HG03135 (cell line): ENCODE results near the gene PKP3.
"Not testable (repeated sequence)": the region's sequence is repeated elsewhere in the genome, so short reads cannot be mapped to it uniquely, and the experiment has no call there.

Experiments
- ATAC-seq: cut with Tn5 transposase; IDR thresholded peaks from one replicate; pipeline ENCODE4 v1.9.1; 2021; ENCODE audit warnings: mild to moderate bottlenecking, moderate library complexity; ENCODE audit not compliant: unreplicated experiment

Gene PKP3

DNA sequence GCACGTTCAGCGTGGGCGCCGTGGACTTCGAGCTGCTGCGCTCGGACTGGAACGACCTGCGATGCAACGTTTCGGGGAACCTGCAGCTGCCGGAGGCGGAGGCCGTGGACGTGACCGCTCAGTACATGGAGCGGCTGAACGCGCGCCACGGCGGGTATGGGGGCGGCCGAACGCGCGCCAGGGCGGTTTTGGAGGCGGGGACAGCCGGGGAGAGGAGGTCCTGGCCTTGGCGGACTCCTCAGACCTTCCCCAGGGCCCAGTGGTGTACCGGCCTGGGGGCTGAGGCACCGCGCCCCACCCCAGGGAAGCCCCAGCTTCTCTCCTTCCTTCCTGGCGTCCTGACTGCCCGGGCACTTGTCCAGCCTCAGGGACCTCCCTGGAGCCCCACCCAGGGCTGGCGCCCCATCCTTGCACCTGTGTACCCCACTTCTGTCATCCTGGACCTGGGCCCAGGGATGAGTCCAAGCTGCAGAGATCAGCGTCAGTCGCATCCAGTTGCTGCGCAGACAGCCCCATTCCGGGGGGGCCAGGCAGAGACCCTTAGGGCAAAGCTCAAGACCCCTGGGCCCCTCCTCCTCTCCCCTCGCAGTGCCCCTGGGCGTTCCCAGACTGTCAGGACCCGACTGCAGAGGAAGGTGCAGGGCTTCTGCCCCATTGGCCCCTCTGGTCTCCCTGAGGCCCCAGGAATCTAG, 16.7 kb upstream of the PKP3 start:
- no peak for ATAC-seq

DNA sequence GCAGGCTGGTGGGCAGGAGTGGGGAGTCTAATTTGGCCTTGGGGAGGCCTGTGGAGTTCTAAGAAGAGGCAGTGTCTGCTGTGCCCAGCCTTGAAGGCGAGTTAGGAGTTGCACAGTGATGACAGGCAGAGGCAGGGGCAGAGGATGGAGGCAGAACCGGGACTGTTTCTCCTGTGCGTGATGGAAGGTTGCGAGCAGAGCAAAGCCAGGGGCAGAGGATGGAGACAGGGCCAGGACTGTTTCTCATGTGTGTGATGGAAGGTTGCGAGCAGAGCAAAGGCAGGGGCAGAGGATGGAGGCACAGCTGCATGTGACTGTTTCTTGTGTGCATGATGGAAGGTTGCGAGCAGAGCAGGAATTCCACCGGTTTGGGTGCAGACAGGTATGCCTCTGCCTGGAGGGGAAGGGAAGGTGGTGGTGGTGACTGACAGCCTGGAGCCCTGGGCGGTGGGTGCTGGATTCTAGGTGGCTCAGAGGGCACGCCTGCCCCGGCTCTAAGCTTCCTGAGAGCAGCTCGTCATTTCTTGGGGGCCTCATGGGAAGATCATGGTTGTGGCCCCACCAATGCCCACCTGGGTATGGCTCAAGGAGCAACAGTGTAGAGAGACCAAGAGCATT, 16.0 kb upstream of the PKP3 start:
- ATAC-seq, result no peak

DNA sequence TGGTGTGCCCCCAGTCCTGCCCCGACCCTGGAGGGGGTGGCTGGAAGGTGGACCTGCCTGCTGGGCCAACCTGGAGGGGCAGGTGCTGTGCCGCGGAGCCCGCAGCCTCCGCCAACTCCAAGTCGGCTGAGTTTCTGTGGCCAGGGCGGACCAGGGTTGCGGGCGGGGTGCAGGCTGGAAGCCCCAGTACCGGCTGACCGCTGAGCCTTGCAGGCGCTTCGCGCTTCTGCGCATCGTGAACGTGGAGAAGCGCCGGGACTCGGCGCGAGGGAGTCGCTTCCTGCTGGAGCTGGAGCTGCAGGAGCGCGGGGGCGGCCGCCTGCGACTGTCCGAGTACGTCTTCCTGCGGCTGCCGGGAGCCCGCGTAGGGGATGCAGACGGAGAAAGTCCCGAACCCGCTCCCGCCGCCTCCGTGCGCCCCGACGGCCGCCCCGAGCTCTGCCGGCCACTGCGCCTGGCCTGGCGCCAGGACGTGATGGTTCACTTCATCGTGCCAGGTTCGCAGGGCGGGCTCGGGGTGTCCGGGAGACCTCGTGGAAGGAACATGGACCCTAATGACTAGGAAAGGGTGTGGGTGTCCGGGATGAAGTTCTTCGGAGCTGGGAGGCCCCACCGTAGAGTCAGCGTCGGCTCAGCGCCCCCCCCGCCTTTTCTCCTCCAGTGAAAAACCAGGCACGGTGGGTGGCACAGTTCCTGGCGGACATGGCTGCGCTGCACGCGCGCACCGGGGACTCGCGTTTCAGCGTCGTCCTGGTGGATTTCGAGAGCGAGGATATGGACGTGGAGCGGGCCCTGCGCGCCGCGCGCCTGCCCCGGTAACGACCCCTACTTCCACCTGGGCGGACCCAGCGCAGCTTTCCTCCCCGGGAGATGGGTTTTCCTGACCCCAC, 14.6 kb upstream of the PKP3 start:
- no peak for ATAC-seq

DNA sequence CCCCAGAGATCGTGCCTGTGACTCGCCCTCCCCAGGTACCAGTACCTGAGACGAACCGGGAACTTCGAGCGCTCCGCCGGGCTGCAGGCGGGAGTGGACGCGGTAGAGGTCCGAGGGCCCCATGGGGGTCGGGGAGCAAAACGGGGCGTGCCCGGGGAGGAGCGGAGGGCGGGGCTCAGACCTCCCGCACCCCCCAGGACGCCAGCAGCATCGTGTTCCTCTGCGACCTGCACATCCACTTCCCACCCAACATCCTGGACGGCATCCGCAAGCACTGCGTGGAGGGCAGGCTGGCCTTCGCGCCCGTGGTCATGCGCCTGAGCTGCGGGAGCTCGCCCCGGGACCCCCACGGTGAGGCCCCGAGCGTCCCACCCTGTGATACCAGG, 13.9 kb upstream of the PKP3 start:
- ATAC-seq, result no peak

DNA sequence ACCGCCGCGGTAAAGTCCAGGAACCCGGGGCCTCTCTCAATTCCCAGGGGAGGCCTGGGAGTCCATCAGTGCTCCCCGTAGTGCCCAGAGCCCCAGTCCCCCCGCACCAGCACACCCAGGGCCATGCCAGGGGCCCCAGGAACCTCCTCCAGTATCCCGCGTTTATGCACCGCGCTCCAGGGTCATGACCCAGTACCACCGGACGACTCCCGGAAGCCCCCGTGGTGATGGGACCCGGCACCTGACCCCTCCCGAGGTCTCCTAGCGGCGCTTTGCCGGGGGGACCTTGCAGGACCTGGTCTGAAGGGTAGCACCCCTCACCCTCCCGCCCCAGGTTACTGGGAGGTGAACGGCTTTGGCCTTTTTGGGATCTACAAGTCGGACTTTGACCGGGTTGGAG, 13.5 kb upstream of the PKP3 start:
- no peak for ATAC-seq

DNA sequence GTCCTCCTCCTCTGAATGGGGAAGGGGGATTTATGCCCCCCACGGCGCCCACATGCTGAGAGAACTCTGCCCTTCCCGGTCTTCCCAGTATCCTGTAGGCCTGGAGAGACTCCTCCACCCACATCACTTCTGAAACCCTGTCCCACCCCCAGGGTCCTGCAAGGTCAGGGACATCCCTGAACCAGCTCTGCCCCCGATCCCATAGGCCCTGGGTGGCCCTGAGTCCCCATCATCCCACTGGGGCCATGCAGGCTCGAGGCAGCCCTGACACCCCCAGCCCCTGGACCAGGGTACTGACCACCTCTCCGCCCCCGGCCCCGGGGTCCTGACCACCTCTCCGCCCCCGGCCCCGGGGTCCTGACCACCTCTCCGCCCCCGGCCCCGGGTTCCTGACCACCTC, 13.0 kb upstream of the PKP3 start:
- ATAC-seq, result no peak

DNA sequence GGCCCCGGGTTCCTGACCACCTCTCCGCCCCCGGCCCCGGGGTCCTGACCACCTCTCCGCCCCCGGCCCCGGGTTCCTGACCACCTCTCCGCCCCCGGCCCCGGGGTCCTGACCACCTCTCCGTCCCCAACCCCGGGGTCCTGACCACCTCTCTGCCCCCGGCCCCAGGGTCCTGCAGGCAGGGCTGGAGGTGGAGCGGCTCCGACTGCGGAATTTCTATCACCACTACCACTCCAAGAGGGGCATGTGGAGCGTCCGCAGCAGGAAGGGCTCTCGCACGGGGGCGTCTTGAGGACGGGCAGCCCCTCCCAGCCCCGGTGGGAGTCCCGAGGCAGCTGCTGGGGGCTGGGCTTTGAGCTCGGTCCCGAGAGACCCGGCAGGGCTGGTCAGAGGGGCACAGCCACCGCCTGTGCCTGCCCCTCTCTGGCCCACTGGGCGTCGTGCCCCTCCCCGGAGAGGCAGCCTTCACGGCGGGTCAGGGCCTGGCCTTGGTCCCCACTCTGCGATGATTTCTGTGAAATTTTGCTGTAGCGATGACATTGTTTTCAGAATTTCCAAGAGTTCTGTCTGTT, 12.4 kb upstream of the PKP3 start:
- ATAC-seq, result no peak

DNA sequence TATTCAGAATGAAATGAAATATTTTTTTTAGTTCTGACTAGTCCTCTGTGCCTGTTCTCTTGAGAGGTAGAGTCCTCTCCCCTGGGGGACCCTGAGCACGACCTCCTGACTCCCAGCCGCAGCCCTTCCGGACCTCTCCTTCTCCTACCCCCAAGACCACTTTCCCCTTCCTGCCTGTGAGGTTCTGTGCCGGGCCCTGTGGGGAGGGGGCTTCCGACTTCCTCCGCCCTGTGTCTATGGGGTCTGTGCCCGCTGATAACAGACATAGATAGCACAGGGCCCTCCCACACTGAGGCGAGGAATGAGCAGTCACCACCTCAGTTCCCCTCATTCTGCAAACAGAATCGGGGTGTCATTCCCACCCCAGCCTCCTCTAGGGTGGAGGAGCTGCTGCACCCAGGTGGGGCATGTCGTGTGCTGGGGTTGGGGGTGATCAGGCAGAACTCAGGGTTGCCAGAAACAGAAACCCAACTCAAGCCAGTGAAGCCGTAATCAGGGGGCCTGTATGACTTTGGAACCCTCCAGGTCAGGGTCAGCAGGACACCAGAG, 11.9 kb upstream of the PKP3 start:
- no peak for ATAC-seq

DNA sequence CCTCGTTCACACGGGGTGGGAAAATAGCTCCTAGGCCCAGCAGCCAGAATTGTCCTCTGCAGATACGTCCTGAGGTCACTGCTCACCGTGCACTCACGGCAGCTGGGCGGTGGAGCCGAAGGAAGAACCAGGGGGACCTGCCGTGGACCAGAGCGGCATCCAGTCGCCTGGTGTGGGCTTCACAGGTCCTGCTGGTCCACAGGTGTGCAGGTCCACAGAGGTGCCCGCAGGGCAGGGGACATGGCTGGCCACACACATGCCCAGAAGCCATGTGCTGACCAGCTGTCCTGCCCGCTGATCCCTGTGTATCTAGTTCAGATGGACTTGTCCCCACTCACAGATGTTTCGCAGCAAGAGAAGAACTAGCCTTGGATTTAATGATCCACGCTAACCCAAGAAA, 10.6 kb upstream of the PKP3 start:
- ATAC-seq, result no peak

DNA sequence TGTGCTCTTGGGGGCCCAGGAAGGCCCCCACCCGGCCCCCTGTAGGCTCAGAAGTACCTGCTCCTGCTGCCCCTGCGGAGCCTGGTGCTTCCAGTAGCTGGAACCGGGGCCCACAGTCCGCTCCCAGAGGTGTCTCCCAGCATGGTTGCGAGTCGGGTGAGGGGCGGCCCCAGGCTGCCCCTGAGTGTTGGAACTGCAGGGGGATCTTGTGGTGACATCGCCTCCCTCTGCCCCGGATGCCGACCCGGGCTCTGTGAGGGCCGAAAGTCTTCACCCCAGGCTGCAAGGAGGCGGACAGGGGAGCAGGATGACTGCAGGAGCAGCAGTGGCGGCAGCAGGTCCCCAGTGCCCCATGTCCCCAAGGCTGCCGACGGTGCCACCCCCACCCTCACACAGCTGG, 9.5 kb upstream of the PKP3 start:
- no peak for ATAC-seq

DNA sequence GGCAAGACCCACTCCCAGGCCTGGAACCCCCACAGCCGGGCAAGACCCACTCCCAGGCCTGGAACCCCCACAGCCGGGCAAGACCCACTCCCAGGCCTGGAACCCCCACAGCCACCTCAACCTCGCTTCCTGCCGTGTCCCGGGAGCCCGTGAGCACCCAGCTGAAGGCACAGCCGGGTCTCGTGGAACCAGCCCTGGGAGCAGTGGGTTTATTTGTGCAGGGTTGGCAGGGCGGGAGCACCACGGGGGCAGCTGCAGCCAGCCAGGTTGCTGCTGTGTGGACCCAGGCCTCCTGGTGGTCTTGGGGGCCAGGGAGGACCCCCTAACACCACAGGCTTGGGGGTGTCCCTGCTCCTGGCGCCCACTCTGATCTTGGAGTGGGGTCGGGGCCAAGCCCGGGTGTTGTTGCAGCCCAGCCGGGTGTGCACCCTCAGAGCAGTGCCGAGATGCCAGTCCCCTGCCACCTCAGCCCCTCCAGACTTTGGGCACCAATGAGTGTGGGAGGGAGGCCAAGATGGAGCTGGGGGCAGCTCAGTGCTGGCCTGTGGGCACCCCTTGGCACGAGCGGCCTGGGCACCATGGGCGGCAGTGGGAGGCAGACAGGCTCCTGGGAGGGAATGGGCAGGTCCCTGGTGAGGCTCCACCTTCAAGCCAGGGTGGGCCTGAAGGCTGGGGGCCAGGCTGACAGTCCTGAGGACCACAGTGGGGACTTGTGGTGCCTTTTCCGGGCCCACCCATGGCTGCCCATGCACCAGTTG, 8.2 kb upstream of the PKP3 start:
- ATAC-seq, result no peak

DNA sequence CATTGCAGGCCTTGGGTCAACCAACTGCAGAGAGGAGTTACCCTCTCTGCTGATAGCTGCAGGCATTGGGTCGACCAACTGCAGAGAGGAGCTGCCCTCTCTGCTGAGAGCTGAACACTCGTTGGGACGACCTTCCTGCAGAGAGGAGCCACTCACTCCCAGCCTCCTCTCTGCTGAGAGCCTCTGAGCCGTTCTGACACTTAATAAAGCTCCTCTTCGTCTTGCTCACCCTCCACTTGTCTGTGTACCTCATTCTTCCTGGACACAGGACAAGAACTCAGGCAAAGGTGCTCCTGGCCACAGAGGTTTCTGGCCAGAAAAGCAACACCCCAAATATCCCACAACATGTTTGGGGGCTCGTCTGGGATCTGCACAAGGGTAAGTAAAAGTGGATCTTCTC, 7.5 kb upstream of the PKP3 start:
- ATAC-seq, result no peak

DNA sequence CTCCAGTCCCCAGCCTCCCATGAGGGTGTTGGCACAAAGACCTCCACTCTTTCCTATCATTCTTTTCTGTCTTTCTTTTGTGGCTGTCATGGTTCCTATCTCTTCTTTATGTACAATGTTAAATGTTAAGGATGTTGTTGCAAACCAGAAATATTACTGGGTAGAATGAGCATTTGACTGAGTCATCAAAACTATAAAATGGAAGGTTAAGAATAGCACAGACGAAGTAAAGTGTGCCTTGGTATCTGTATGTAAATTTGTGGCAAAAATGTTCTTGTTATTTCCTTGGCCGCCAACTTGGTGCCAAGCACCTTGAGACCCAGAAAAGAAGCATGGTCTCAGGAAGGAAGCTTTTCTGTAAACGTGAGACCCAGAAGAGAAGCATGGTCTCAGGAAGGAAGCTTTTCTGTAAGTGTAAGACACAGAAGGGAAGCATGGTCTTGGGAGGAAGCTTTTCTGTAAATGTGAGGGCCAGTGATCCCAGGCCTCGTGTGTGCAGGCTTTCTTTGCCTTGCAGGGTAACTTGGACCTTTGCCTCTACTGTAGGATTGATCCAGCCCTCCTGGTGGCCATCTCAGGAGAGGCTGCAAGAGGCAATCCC, 6.7 kb upstream of the PKP3 start:
- no peak for ATAC-seq

DNA sequence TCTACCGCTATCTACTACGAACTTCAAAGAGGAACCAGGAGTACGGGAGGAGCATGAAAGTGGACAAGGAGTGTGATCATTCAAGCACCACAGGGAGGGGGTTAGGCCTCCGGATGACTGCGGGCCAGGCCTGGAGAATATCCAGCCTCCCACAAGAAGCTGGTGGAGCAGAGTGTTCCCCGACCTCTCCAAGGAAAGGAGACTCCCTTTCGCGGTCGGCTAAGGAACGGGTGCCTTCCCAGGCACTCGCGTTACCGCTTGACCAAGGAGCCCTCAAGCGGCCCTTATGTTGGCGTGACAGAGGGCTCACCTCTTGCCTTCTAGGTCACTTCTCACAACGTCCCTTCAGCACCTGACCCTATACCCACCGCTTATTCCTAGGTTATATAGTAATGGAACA, 4.6 kb upstream of the PKP3 start:
- ATAC-seq, result not testable (repeated sequence)

DNA sequence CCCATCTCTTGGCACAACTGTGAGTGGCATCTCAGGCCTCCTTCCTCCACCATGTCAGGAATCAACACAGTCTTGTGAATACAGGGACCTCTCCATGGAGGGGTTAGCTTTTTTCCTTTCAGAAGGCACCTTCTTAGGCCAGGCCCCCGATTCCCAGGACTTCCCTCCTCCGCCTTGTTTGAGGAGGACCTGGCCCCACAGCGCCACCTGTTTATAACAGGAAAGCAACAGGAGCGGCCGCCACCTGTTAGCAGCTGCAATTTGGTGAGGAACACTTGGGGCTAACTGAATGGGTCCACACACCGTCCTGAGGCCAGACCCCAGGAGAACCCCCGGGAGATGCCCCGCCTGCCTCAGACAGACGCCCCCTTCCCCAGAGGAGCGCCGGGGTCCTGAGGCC, 3.8 kb upstream of the PKP3 start:
- no peak for ATAC-seq

DNA sequence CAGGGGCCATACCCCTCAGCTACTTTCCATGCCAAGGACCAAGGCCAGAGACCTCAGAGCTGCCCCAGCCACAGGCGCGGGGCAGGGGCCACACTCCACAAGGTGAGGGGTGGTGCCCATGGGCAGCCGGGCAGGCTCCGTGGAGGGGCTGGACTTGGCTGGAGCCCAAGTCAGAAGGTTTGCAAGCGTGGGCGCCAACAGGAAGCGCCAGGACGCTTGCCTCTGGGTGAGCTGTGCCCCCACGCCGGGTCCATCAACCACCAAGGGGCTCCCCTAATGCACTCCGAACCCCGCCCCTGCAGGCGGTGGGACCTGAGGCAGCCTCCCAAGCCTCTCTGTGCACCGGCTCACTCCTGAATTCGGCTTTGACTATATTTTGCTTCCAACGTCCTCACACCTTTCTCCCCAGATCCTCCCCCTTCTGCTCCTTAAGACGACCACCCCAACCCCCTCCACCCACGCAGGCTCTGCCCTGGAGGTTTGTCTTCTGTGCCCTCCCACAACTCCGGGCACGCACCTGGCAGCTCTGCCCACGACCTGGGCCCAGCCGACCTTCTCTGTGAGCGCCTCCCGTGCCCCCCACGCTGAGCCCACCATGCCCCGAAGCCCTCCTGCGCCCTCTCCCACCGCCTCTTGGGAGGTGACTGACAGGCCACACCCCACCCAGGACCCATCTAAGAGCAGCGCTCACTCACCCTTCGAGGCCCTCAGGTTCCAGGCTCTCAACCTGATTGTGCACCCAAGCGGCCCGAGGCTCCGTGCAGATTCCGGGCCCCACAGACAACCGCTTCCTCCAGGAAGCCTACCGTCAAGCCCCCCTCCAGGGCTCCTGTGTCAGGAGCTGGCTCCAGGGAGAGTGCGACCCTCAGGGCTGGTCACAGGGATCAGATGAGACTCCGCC, 2.6 kb upstream of the PKP3 start:
- no peak for ATAC-seq

DNA sequence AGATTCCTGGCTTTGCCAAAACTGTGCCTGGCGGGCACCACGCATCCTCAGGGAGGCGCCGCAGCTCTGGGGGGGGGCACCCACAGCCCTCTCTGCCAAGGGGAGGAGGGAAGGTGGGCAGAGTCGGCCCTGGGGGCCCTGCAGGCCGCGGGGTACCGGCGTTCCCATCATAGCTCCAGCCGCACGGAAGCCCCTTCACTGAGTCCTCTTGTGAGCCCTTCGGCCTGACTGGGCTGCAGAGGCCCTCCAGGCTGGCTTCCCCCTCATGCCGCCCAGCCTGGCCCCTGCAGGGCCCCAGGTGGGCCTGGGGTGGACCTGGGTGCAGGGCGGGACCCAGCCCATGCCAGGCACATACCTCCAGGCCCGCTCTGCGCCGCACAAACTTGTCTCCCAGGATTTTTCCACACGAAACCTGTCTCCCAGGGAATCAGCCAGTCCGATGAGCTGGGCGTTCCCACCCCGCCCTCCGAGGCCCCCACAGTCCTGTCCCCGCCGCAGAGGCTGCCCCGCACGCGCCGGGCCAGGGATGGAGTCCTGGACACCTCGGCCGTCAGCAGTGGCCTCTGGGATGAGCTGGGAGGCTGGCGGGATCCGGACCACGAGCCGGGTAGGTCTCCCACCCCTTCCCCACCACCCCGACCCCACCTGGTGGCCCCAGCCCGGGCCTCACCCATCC, 1.8 kb upstream of the PKP3 start:
- ATAC-seq, result no peak

DNA sequence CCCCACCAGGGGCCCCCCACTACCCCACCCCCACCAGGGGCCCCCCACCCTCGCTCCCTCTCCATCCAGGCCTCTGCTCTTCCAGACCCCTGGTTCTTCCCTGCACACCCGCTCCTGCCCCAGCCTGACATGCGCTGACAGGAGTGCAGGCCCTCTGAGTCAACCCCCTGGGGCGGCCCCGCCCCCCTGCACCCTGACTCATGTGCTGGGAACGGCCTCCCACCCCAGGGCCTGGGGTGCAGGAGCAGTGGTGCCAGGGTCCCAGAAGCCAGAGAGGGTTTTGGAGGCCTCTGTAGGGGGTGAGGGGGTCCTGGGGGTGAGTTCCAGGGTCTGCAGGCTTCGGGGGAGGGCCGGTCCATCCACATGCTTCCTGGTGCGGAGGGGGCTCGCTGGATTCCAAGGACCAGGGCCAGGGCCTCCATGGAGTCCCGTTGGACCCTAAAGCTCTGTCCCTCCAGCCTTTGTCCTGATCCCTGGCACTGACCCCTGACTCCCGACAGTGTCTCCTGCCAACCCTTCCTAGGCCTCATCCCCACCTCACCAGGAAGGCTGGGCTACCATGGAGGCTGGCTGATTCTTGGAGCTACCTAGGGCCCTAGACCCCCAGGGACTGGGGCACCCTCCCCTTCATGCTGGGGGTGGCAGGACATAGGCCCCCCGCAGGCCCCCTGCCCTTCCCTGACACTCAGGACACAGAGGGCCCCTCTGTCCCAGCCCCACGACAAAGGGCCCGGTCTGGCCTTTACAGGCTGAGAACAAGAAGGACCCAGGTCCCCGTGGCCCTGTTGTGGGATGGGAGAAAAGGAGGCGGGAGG, 583 bp upstream of the PKP3 start:
- no peak for ATAC-seq
